ENCODE results near the gene PRDM9. TPM values are rescaled to one million over a fixed set of nuclear protein-coding genes. Genes with fewer than 3 reads are reported as not detected.

The PRDM9 gene
- total RNA-seq (not detected), polyA plus RNA-seq (not detected)
- long read RNA-seq, donor 1, result 0 reads
- long read RNA-seq, donor 2, transcript PRDM9-201 (11 exons, 3,691 nt), result major isoform, 5 of 5 reads
- long read RNA-seq, donor 2, partial matches to known transcripts, result 0 of 5 reads
- long read RNA-seq, donor 2, other reads (novel, unspliced or antisense), result 0 of 5 reads
- long read RNA-seq, donor 3, result 0 reads

DNA sequence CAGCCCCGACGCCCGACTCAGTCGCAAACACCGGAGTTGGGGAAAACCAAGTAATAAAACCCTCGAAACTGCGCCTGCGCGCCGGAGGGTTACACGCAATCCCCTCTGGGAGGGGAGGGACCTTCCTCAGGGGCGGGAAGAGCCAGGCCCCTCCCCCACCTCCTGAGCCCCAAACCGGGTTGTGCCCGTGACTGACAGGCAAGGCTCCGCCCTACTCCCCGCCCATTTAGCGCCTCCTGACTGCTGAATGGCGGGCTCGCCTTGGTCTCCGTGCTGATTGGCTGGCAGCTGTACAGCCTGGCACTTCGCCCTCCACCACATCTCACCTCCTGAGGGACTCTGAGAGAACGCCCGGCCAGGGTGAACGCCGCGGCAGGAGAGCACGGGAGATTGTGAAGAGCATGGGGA lies at the start of gene PRDM9:
PRDM9 (plus strand) TSS at position 332 of the 408 bp plus-strand sequence. CDS start 1,425 bp downstream, outside the sequence.
- intact Hi-C loops (cut with DNase I), result no loop called here
- 69 to 89% (median 84%) methylated on average over 27 of the region's 27 CpGs for WGBS, 3 donors
- Histone ChIP-seq H3K36me3 (no peaks in the 10 kb centered on the region), H3K27me3 (no peaks in the 10 kb centered on the region), H3K4me3 (no peak within 1 kb of the TSS), H3K4me1 (ENCODE audit: insufficient read depth) (no peaks in the 10 kb centered on the region), H3K9me3 (no peaks in the 10 kb centered on the region), H3K27ac (no peak within 1 kb of the TSS)
- TF ChIP-seq POLR2A (IDR thresholded peaks at IDR 0.05), result no peak
- no peak for TF ChIP-seq EP300 (IDR thresholded peaks at IDR 0.05)
- TF ChIP-seq, protein P1, sequence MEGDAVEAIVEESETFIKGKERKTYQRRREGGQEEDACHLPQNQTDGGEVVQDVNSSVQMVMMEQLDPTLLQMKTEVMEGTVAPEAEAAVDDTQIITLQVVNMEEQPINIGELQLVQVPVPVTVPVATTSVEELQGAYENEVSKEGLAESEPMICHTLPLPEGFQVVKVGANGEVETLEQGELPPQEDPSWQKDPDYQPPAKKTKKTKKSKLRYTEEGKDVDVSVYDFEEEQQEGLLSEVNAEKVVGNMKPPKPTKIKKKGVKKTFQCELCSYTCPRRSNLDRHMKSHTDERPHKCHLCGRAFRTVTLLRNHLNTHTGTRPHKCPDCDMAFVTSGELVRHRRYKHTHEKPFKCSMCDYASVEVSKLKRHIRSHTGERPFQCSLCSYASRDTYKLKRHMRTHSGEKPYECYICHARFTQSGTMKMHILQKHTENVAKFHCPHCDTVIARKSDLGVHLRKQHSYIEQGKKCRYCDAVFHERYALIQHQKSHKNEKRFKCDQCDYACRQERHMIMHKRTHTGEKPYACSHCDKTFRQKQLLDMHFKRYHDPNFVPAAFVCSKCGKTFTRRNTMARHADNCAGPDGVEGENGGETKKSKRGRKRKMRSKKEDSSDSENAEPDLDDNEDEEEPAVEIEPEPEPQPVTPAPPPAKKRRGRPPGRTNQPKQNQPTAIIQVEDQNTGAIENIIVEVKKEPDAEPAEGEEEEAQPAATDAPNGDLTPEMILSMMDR (IDR thresholded peaks at IDR 0.05), result no peak
- DNase-seq, result peak in 2 of 5 donors; percentile 15 to 38

DNA sequence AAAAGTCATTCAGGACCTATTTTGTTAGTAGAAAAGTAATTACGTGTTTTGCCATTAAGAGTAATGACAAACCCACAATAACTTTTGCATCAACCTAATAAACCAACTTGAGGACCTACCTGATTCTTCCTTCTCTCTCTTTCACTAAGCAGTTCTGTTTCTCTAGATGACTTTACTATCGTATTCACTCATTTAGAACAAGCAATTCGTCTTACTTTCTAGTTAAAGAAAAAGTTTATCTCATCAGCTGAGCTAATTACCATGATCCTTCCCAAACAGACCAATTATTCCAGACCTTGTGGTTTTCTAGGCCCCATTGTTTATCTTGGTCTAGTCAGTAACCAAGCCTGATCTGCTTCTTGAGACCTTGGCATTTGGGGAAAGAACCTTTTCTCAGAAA lies 49.6 kb upstream of the PRDM9 start:
- intact Hi-C loops (cut with DNase I), result no loop called here
- H3K36me3 ChIP-seq, result no peaks in the 10 kb centered on the region
- WGBS, 3 donors, result 55 to 71% (median 55%) methylated on average over 3 of the region's 3 CpGs

DNA sequence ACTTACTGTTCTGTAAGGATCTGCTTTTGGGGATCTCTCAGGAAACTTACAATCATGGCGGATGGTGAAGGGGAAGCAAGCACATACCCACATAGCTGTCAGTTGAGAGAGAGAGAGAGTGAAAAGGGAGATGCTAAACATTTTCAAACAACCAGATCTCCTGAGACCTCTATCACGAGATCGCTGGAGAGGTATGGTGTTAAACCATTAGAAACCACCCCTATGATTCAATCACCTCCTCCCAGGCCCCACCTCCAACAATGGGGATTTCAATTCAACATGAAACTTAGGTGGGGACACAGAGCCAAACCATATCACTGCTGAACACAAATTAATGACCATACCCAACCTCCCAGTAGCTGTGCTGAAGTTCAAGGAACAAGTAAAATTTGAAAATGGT lies 48.2 kb upstream of the PRDM9 start:
- TF ChIP-seq, protein P1 (IDR thresholded peaks at IDR 0.05), result no peak
- no peak for TF ChIP-seq POLR2A (IDR thresholded peaks at IDR 0.05)
- TF ChIP-seq EP300 (IDR thresholded peaks at IDR 0.05), result no peak
- Histone ChIP-seq H3K36me3 (no peaks in the 10 kb centered on the region), H3K4me1 (ENCODE audit: insufficient read depth) (no peaks in the 10 kb centered on the region), H3K27me3 (no peaks in the 10 kb centered on the region), H3K27ac (no peak overlapping the region), H3K4me3 (no peak overlapping the region), H3K9me3 (no peaks in the 10 kb centered on the region)
- intact Hi-C loops (cut with DNase I), result no loop called here
- no peak for DNase-seq
- WGBS, 3 donors, result 88 to 95% (median 93%) methylated on average over 3 of the region's 3 CpGs

More for the DNA sequence above, 49.6 kb upstream of the PRDM9 start:
- H3K9me3 ChIP-seq, result no peaks in the 10 kb centered on the region
- H3K27me3 ChIP-seq, result no peaks in the 10 kb centered on the region
- DNase-seq, result no peak
- TF ChIP-seq POLR2A (IDR thresholded peaks at IDR 0.05) (no peak), EP300 (IDR thresholded peaks at IDR 0.05) (no peak)
- TF ChIP-seq, protein P1 (IDR thresholded peaks at IDR 0.05), result no peak
- H3K4me1 ChIP-seq (ENCODE audit: insufficient read depth), result no peaks in the 10 kb centered on the region
- H3K27ac ChIP-seq, result no peak overlapping the region
- no peak overlapping the region for H3K4me3 ChIP-seq

DNA sequence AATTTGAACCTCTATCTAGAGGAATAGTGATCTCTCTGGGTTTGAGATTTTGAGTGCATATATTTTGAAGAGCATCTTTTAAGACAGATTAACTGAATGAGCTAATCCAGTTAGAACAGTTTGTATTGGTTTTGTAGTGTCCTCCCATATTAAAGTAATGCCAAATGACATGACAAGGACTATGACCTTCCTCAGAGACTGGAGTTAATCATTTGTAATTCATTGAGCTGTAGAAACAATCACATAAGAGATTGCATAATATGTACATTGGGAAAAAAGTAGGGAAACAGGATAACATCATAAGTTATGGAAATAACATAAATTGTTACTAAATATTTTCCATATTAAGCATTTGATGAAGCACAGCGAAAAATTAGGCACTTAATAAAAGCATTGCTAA lies 45.8 kb upstream of the PRDM9 start:
- H3K4me3 ChIP-seq, result no peak overlapping the region
- no peaks in the 10 kb centered on the region for H3K9me3 ChIP-seq
- H3K27ac ChIP-seq, result no peak overlapping the region
- intact Hi-C loops (cut with DNase I), result no loop called here
- no peak for DNase-seq
- H3K4me1 ChIP-seq (ENCODE audit: insufficient read depth), result no peaks in the 10 kb centered on the region
- no peaks in the 10 kb centered on the region for H3K27me3 ChIP-seq
- 90 to 98% (median 92%) methylated on average over 1 of the region's 1 CpG for WGBS, 3 donors
- TF ChIP-seq POLR2A (IDR thresholded peaks at IDR 0.05), result no peak
- TF ChIP-seq, protein P1 (IDR thresholded peaks at IDR 0.05), result no peak
- TF ChIP-seq EP300 (IDR thresholded peaks at IDR 0.05), result no peak
- no peaks in the 10 kb centered on the region for H3K36me3 ChIP-seq

Measured in ovary (tissue), 10 donors.